Osteoblast (primary cell): ENCODE results near the gene POFUT1. TPM values are rescaled to one million over a fixed set of nuclear protein-coding genes. Genes with fewer than 3 reads are reported as not detected.

Source experiments
- DNase-seq: peaks from one replicate; pipeline ENCODE4 v3.0.0; 2011; ENCODE audit warnings: low spot score, mixed read lengths; ENCODE audit not compliant: insufficient read length; ENCODE audit errors: missing footprints
- H2AFZ ChIP-seq: 2 replicates; pipeline ENCODE4 v1.6.0; 2011; ENCODE audit warnings: mild to moderate bottlenecking, low read length
- H3K27ac ChIP-seq: 2 replicates; pipeline ENCODE4 v1.5.1; 2011; ENCODE audit warnings: mild to moderate bottlenecking, low read depth, low read length, moderate library complexity
- H3K27me3 ChIP-seq: 2 replicates; pipeline ENCODE4 v1.6.0; 2012; ENCODE audit warnings: mild to moderate bottlenecking, control low read depth, inconsistent platforms, low read length, moderate library complexity; ENCODE audit not compliant: insufficient read depth
- H3K36me3 ChIP-seq: 2 replicates; pipeline ENCODE4 v1.5.1; 2011; ENCODE audit warnings: mild to moderate bottlenecking, low read length, control low read depth, moderate library complexity; ENCODE audit not compliant: insufficient read depth
- H3K4me1 ChIP-seq: 2 replicates; pipeline ENCODE4 v1.5.1; 2011; ENCODE audit warnings: mild to moderate bottlenecking, low read length, control low read depth, moderate library complexity; ENCODE audit not compliant: insufficient read depth
- H3K4me2 ChIP-seq: 2 replicates; pipeline ENCODE4 v1.6.0; 2011; ENCODE audit warnings: mild to moderate bottlenecking, low read length; ENCODE audit not compliant: insufficient read depth
- H3K4me3 ChIP-seq: fragments of 200-600 bp; sonication (generic); 3 replicates; pipeline ENCODE4 v1.5.1; 2012; ENCODE audit warnings: mild to moderate bottlenecking, low read length, inconsistent platforms; ENCODE audit not compliant: insufficient read depth
- H3K79me2 ChIP-seq: 2 replicates; pipeline ENCODE4 v1.6.0; 2012; ENCODE audit warnings: mild to moderate bottlenecking, low read length, control low read depth, inconsistent platforms; ENCODE audit not compliant: insufficient read depth
- H3K9me3 ChIP-seq: 2 replicates; pipeline ENCODE4 v1.5.1; 2011; ENCODE audit warnings: low read depth, low read length, control low read depth
- H4K20me1 ChIP-seq: 2 replicates; pipeline ENCODE4 v1.6.0; 2012; ENCODE audit warnings: mild to moderate bottlenecking, low read length, control low read depth; ENCODE audit not compliant: insufficient read depth
- total RNA-seq: library from RNA; depleted of rRNA; stranded (reverse); fragments of >200 nt; gene quantifications from 2 replicates; pipeline ENCODE4 v1.2.3, GENCODE V29; 2012
- TF ChIP-seq, protein P1 (sequence below): IDR thresholded peaks from 2 replicates; pipeline ENCODE4 v1.5.1; 2011; ENCODE audit warnings: mild to moderate bottlenecking, low read depth, low read length, moderate library complexity; ENCODE audit errors: extremely low read depth

The POFUT1 gene
- total RNA-seq, 1 donor = 40.9 TPM

DNA sequence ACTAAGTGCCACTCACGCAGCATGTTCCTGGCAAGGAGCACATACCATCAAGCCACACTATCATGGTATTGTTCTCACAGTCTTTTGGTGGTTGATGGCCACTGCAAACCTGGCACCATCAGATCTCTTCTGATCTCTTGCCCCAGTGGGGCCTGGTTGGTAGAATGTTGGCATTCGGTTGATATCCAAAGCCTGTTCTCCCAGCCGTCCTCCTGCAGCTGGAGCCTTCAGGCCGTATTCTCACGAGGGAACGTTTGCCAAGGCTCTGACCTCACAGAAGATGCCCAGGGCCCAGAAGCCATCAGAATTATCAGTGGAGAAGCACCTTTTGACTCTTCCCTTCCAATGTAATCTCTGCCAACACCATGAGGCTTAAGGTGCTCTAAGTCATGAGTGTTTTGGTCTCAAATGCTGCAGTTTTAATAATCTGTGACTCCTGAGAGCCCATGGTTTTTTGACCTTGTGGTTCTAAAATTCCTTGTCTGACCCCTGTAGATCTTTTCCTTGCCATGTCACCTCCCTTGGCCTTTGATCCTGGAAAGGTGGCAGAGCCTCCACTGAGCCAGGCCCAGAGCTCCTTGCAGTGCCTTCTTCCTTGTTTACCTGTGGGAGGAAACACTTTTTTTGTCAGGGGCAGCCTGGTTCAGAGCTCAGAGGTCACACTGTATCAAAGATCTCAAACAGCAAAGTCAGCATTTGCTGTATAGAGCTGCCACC is 27.8 kb downstream of the POFUT1 start:
- TF ChIP-seq, protein P1, sequence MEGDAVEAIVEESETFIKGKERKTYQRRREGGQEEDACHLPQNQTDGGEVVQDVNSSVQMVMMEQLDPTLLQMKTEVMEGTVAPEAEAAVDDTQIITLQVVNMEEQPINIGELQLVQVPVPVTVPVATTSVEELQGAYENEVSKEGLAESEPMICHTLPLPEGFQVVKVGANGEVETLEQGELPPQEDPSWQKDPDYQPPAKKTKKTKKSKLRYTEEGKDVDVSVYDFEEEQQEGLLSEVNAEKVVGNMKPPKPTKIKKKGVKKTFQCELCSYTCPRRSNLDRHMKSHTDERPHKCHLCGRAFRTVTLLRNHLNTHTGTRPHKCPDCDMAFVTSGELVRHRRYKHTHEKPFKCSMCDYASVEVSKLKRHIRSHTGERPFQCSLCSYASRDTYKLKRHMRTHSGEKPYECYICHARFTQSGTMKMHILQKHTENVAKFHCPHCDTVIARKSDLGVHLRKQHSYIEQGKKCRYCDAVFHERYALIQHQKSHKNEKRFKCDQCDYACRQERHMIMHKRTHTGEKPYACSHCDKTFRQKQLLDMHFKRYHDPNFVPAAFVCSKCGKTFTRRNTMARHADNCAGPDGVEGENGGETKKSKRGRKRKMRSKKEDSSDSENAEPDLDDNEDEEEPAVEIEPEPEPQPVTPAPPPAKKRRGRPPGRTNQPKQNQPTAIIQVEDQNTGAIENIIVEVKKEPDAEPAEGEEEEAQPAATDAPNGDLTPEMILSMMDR = no peak
- Histone ChIP-seq H3K27ac (no peak overlapping the region), H3K4me1 (peaks cover 6% of the 10 kb centered on the region), H3K27me3 (no peaks in the 10 kb centered on the region), H3K4me2 (no peak overlapping the region), H3K36me3 (peaks cover 52% of the 10 kb centered on the region), H3K79me2 (no peaks in the 10 kb centered on the region), H4K20me1 (no peaks in the 10 kb centered on the region), H3K4me3 (no peak overlapping the region), H2AFZ (no peak overlapping the region), H3K9me3 (no peaks in the 10 kb centered on the region)
- DNase-seq = no peak

DNA sequence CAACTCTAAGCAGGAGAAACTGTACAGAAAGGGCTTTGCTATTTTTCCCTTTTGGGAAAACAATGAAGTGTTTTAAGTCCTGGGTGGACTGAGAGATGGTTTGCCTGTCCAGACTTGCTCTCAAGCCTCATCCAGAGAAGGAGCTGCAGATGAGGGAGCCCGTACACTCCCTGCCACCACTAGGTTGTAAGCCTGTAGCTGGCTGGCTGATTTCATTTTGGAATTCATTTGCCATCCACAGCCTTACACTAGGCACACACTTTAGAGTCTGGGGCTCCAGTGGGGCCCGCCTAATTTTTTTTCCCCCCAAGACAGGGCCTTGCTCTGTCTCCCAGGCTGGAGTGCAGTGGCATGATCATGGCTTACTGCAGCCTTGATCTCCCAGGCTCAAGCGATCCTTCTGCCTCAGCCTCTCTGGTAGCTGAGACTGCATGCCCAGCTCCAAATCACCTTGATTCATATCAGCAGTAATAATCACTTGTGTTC is 28.4 kb downstream of the POFUT1 start:
- H3K79me2 ChIP-seq = no peaks in the 10 kb centered on the region
- no peaks in the 10 kb centered on the region for H3K27me3 ChIP-seq
- peaks cover 6% of the 10 kb centered on the region for H3K4me1 ChIP-seq
- no peaks in the 10 kb centered on the region for H3K9me3 ChIP-seq
- H2AFZ ChIP-seq = no peak overlapping the region
- no peaks in the 10 kb centered on the region for H4K20me1 ChIP-seq
- no peak overlapping the region for H3K27ac ChIP-seq
- H3K4me3 ChIP-seq = no peak overlapping the region
- H3K36me3 ChIP-seq = peaks cover 47% of the 10 kb centered on the region
- DNase-seq = no peak
- no peak overlapping the region for H3K4me2 ChIP-seq
- TF ChIP-seq, protein P1 = no peak

DNA sequence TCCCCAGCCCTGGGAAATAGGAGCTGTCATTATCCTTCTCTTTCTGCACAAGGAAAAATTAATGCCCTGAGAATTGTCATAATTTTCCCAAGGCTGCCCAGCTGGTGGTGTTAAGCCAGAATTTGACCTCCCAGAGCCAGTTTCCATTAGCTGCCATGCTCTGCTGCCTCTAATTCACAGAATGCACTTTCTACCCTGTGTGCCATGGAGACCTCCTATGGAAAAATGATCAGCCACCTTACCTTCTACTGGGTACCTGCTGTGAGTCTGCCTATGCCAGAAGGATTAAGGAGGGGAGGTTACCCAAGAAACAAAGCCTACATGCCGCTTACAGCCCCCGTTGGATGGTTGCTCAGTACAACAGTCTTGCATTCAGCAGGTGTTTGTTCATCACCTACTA is 29.1 kb downstream of the POFUT1 start:
- Histone ChIP-seq H3K4me3 (no peak overlapping the region), H3K79me2 (no peaks in the 10 kb centered on the region), H3K27ac (no peak overlapping the region), H3K4me2 (no peak overlapping the region), H3K36me3 (peaks cover 41% of the 10 kb centered on the region), H3K4me1 (peaks cover 6% of the 10 kb centered on the region), H2AFZ (no peak overlapping the region), H3K9me3 (no peaks in the 10 kb centered on the region), H3K27me3 (no peaks in the 10 kb centered on the region), H4K20me1 (no peaks in the 10 kb centered on the region)
- DNase-seq = no peak
- TF ChIP-seq, protein P1 = no peak

- no peaks in the 10 kb centered on the region for H3K9me3 ChIP-seq
- no peak overlapping the region for H3K4me2 ChIP-seq
- H3K36me3 ChIP-seq = peaks cover 35% of the 10 kb centered on the region
- H3K4me3 ChIP-seq = no peak overlapping the region
- H3K27me3 ChIP-seq = no peaks in the 10 kb centered on the region
- peak; percentile 37 for DNase-seq
- H3K4me1 ChIP-seq = peaks cover 6% of the 10 kb centered on the region
- H2AFZ ChIP-seq = no peak overlapping the region
- no peaks in the 10 kb centered on the region for H4K20me1 ChIP-seq
- H3K27ac ChIP-seq = no peak overlapping the region
- TF ChIP-seq, protein P1 = no peak
- H3K79me2 ChIP-seq = no peaks in the 10 kb centered on the region
Observed at GRCh38 chr20:32237419-32237818, 29.7 kb downstream of the POFUT1 start.
